Activated T-cell treated with anti-CD3 and anti-CD28 coated beads for 24 hours (primary cell): ENCODE measurements around the gene GABRQ.
"Not testable (repeated sequence)": the region's sequence is repeated elsewhere in the genome, so short reads cannot be mapped to it uniquely, and the experiment has no call there.

ENCODE experiments used
- DNase-seq: peaks from one replicate; pipeline ENCODE4 v3.0.0-alpha.2; 2020; ENCODE audit warnings: low read depth

GABRQ gene

GRCh38 chrX:152658302-152658701, 20.6 kb downstream of the GABRQ start:
- DNase-seq: no peak

- no peak for DNase-seq
Observed at GRCh38 chrX:152663086-152663485, 25.4 kb downstream of the GABRQ start.

- no peak for DNase-seq
Observed at GRCh38 chrX:152674135-152674534, 36.4 kb downstream of the GABRQ start.

- DNase-seq: not testable (repeated sequence)
Observed at GRCh38 chrX:152674652-152675051, 37.0 kb downstream of the GABRQ start.

- DNase-seq: not testable (repeated sequence)
Observed at GRCh38 chrX:152681012-152681411, 43.3 kb downstream of the GABRQ start.

- DNase-seq: not testable (repeated sequence)
Observed at GRCh38 chrX:152697952-152698931, 60.5 kb downstream of the GABRQ start, which contains the start of gene MAGEA3. TSS of gene MAGEA3 (plus strand) at chrX:152698794. CDS start at chrX:152700833, 2,039 bp downstream.

- not testable (repeated sequence) for DNase-seq
Observed at GRCh38 chrX:152700390-152700789, 62.7 kb downstream of the GABRQ start.

GRCh38 chrX:152706500-152706899, 68.8 kb downstream of the GABRQ start:
- DNase-seq: not testable (repeated sequence)
